ENCODE results near the gene SND1. TPM values are rescaled to one million over a fixed set of nuclear protein-coding genes. Genes with fewer than 3 reads are reported as not detected.

The SND1 gene
- total and polyA plus RNA-seq, 2 of the 4 experiments (the other 2 are of a cell fraction), result 154 to 294 TPM

DNA sequence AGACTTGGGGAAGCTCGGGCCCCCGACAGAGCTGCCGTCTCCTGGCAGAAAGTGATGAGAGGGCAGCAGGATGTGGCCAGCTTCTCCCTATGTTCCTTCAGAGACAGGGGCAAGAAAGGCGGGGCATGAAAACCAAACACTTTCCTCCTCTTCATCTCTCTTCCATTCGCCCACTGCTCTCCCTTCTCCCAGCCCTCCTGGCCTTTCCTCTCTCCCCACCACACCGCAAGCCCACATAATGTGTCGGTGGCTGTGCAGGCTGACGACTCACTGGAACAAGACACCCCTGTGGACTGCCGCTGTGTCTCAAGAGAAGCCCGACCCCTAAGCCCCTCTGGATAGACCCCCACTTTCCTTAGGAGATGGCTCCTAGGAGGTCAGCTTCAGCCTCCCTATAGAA lies 438.5 kb downstream of the SND1 start:
- Histone ChIP-seq H3K18ac (ENCODE audit: low read depth, low read length) (no peak overlapping the region), H2BK20ac (ENCODE audit: low read depth, low read length) (no peak overlapping the region), H4K91ac (ENCODE audit: insufficient read depth, low read depth, low read length) (no peak overlapping the region), H2AK9ac (replicated peaks; ENCODE audit: low read depth, low read length, poor library complexity) (no peak overlapping the region), H3K56ac (ENCODE audit: extremely low read depth, insufficient read depth, low read length) (no peak overlapping the region), H2BK120ac (ENCODE audit: low read depth, low read length) (no peak overlapping the region), H2BK15ac (ENCODE audit: low read depth, low read length) (no peak overlapping the region), H2AK5ac (ENCODE audit: low read depth, low read length) (no peak overlapping the region), H3K36me3 (ENCODE audit: control insufficient read depth, insufficient read depth, low read length) (peaks cover 77% of the 10 kb centered on the region), H2AFZ (replicated peaks; ENCODE audit: low read length, poor library complexity) (no peak overlapping the region), H3K9ac (ENCODE audit: low read depth, low read length) (no peak overlapping the region), H3K4me2 (ENCODE audit: low read depth, low read length) (no peak overlapping the region), H2BK5ac (ENCODE audit: low read depth, low read length, poor library complexity, severe bottlenecking) (no peak overlapping the region), H3K27me3 (ENCODE audit: control insufficient read depth, insufficient read depth, low read length) (no peaks in the 10 kb centered on the region), H3K4me1 (ENCODE audit: control insufficient read depth, insufficient read depth, low read length) (peaks cover 3% of the 10 kb centered on the region), H3K23ac (ENCODE audit: low read depth, low read length) (no peak overlapping the region), H3K9me1 (ENCODE audit: insufficient read depth, low read length) (peaks cover 21% of the 10 kb centered on the region), H4K20me1 (ENCODE audit: insufficient read depth, low read length) (peaks cover 5% of the 10 kb centered on the region; the same call in 1 of the 2 replicates), H3K27ac (ENCODE audit: insufficient read depth, low read length) (no peak overlapping the region), H4K8ac (ENCODE audit: low read depth in 2 of 2, low read length in 2 of 2) (no peak overlapping the region), H3K14ac (replicated peaks; ENCODE audit: low read depth, low read length) (no peak overlapping the region), H4K5ac (ENCODE audit: low read depth, low read length) (no peak overlapping the region), H3K4me3 (ENCODE audit: insufficient read depth, low read depth, low read length) (no peak overlapping the region), H3K79me1 (ENCODE audit: low read depth in 1 of 2, low read length in 2 of 2) (peaks cover 8 to 18% of the 10 kb centered on the region in 2 experiments; a peak in 2 of 4 replicates), H3K4ac (ENCODE audit: low read depth, low read length) (no peak overlapping the region), H3K9me3 (ENCODE audit: control insufficient read depth, insufficient read depth, low read length) (no peaks in the 10 kb centered on the region)
- CTCF ChIA-PET, result no interaction called here
- BruUV-seq (replicated peaks), result no TSS peak
- dilution Hi-C loops (cut with HindIII; ENCODE audit: low sequenced_read_pairs, unreplicated experiment) (no loop called here), in situ Hi-C loops (cut with MboI; ENCODE audit: low sequenced_read_pairs) (no loop called here), intact Hi-C loops (cut with micrococcal nuclease) (no loop called here)
- ATAC-seq (ENCODE audit: low read depth) (no peak), DNase-seq (no peak)
- WGBS, 2 experiments (ENCODE audit: extremely low coverage in 2 of 2, insufficient read length in 1 of 2), result 61% methylated on average over 4 of the region's 10 CpGs; no CpG with 5 or more reads in 1 of the 2 experiments
- POLR2A ChIA-PET (ENCODE audit: unreplicated experiment), result no interaction called here
- TF ChIP-seq RCOR1 (IDR thresholded peaks at IDR 0.05; ENCODE audit: insufficient replicate concordance, low read length) (no peak), RFX5 (IDR thresholded peaks at IDR 0.05; ENCODE audit: low read depth, low read length) (no peak), SMC3 (IDR thresholded peaks at IDR 0.05; ENCODE audit: low read depth, low read length) (no peak), RAD21 (IDR thresholded peaks at IDR 0.05; ENCODE audit: low read length) (no peak), MAZ (IDR thresholded peaks at IDR 0.05; ENCODE audit: borderline replicate concordance, low read depth, low read length) (no peak), MAFK (IDR thresholded peaks at IDR 0.05; ENCODE audit: low read depth, low read length) (no peak), NFE2L2 (IDR thresholded peaks at IDR 0.05; ENCODE audit: low read depth, low read length) (no peak), MXI1 (IDR thresholded peaks at IDR 0.05; ENCODE audit: borderline replicate concordance, low read depth, low read length) (no peak)
